ENCODE measurements around the gene TULP1. TPM values are rescaled to one million over a fixed set of nuclear protein-coding genes. Genes with fewer than 3 reads are reported as not detected.

Gene TULP1
- total RNA-seq: not detected

- Histone ChIP-seq H3K4me3 (replicated peaks in 1 of 3) (no peak within 1 kb of the TSS), H3K27ac (no peak within 1 kb of the TSS), H3K4me1 (peaks cover 0 to 14% of the 10 kb centered on the region in 2 donors), H3K9me3 (no peaks in the 10 kb centered on the region), H3K36me3 (no peaks in the 10 kb centered on the region), H3K27me3 (no peaks in the 10 kb centered on the region)
- no peak for DNase-seq
- intact Hi-C loops (cut with DNase I): no loop called here
- TF ChIP-seq POLR2A (IDR thresholded peaks at IDR 0.05) (no peak), CTCF (IDR thresholded peaks at IDR 0.05) (no peak)
- 86 to 88% methylated on average over 9 to 10 of the region's 10 CpGs for WGBS, 2 donors
These were observed at the start of gene TULP1 for GRCh38 chr6:35512740-35513139. Gene TULP1 (minus strand): TSS chr6:35512896. CDS start chr6:35512858, 38 bp downstream.

DNA sequence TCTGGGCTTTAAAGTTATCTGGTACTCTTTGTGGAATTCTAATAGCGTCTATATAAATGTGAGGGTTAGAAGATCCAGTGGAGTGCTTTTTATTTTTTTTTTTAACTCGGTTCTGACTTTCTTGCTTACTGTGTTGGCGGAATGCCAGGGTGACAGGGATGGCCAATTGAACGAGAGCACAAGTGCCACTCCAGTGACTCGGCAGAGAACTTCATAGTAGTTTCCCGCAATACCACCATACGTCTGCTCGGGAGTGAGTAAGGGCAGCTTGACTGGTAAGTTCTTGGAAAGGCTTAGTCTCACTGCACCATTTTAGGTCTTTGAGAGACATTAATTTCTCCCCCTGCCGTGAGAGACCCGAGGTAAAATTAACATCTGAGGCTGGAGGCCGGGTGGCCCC is 49.4 kb upstream of the TULP1 start:
- Histone ChIP-seq H3K27me3 (no peaks in the 10 kb centered on the region), H3K27ac (peak overlapping the region; percentile 84 to 94 (median 92)), H3K9me3 (no peaks in the 10 kb centered on the region), H3K4me3 (replicated peaks in 1 of 3) (no peak overlapping the region), H3K4me1 (peaks cover 26 to 41% of the 10 kb centered on the region in 2 donors), H3K36me3 (no peaks in the 10 kb centered on the region)
- peak in 1 of 6 experiments; percentile 32 for TF ChIP-seq CTCF (IDR thresholded peaks at IDR 0.05)
- TF ChIP-seq POLR2A (IDR thresholded peaks at IDR 0.05): peak in 1 of 2 donors; percentile 78
- WGBS, 2 donors: 19 to 32% methylated on average over 10 to 11 of the region's 11 CpGs
- intact Hi-C loops (cut with DNase I): no loop called here
- peak; percentile 98 for DNase-seq

DNA sequence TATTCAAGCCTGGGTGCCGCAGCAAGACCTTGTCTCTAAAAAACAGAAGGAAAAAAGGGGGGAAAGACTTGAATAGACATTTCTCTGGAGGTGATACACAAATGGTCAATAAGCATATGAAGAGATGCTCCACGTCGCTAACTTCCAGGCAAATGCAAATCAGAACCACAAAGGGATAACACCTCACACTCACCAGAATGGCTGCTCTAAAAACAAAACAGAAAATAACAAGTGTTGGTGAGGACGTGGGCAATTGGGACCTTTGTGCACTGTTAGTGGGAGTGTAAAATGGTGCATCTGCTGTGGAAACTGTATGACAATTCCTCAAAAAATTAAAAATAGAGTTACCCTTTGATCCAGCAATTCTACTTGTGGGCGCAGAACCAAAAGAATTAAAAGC is 48.4 kb upstream of the TULP1 start:
- TF ChIP-seq POLR2A (IDR thresholded peaks at IDR 0.05) (no peak), CTCF (IDR thresholded peaks at IDR 0.05) (no peak)
- 77 to 81% methylated on average over 5 of the region's 5 CpGs for WGBS, 2 donors
- DNase-seq: no peak
- Histone ChIP-seq H3K27ac (peak overlapping the region; percentile 73 to 92 (median 84)), H3K36me3 (no peaks in the 10 kb centered on the region), H3K4me3 (replicated peaks in 1 of 3) (no peak overlapping the region), H3K4me1 (peaks cover 26 to 41% of the 10 kb centered on the region in 2 donors), H3K9me3 (no peaks in the 10 kb centered on the region), H3K27me3 (no peaks in the 10 kb centered on the region)
- intact Hi-C loops (cut with DNase I): no loop called here

GRCh38 chr6:35558571-35558970 is 45.9 kb upstream of the TULP1 start:
- TF ChIP-seq POLR2A (IDR thresholded peaks at IDR 0.05): no peak
- no peak for DNase-seq
- H3K36me3 ChIP-seq: no peaks in the 10 kb centered on the region
- peaks cover 20 to 25% of the 10 kb centered on the region in 2 donors for H3K4me1 ChIP-seq
- WGBS, 2 donors: 86 to 95% methylated on average over 11 to 12 of the region's 12 CpGs
- no peak overlapping the region for H3K4me3 ChIP-seq (replicated peaks in 1 of 3)
- H3K27ac ChIP-seq: no peak overlapping the region
- H3K27me3 ChIP-seq: no peaks in the 10 kb centered on the region
- intact Hi-C loops (cut with DNase I): no loop called here
- no peaks in the 10 kb centered on the region for H3K9me3 ChIP-seq

DNA sequence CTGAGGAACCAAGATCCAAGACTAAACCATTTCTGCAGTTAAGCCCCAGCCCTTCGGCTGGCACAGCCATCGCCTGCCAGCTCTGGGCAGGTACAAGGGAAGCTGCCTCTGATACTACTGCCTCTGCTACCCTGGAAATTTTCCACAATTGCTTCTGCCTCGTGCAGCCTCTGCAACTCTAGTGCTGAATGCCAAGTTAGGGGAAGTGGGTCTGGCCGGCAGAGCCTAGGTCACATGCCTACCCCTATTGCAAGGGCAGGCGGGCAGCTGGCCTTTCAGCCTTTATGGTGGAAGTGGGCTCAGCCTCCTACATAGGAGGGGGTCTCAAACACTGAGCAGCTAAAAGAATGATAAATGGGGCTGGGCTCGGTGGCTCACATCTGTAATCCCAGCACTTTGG is 44.5 kb upstream of the TULP1 start:
- intact Hi-C loops (cut with DNase I): no loop called here
- WGBS, 2 donors: 72 to 77% methylated on average over 6 of the region's 6 CpGs
- no peak for TF ChIP-seq POLR2A (IDR thresholded peaks at IDR 0.05)
- no peak for TF ChIP-seq CTCF (IDR thresholded peaks at IDR 0.05)

DNA sequence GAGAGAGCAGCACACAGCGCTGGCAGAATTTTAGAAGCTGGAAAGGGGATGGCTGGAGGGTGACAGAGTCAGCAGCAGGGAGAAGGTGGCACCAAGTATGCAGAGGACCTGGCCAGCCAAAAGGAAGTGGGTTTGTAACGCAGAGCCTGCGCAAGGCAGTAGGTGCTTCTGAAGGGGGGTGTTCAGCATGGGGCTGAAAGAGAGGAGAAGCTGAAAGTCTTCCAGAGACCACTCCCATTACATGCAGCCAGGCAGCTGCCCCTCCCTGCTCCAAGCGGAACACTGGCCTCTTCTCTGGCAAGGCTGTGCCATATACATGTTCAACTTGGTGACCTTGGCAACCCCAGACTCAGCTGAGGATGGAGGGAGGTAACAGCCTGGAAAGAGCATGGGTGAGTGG is 42.1 kb upstream of the TULP1 start:
- DNase-seq: no peak
- Histone ChIP-seq H3K4me1 (peaks cover 0 to 1% of the 10 kb centered on the region in 2 donors), H3K36me3 (no peaks in the 10 kb centered on the region), H3K27ac (no peak overlapping the region), H3K9me3 (no peaks in the 10 kb centered on the region), H3K4me3 (replicated peaks in 1 of 3) (no peak overlapping the region), H3K27me3 (no peaks in the 10 kb centered on the region)
- intact Hi-C loops (cut with DNase I): no loop called here
- WGBS, 2 donors: 90 to 92% methylated on average over 3 to 4 of the region's 4 CpGs
- TF ChIP-seq CTCF (IDR thresholded peaks at IDR 0.05) (no peak), POLR2A (IDR thresholded peaks at IDR 0.05) (no peak)

More for the DNA sequence above, 44.5 kb upstream of the TULP1 start:
- DNase-seq: no peak
- Histone ChIP-seq H3K27me3 (no peaks in the 10 kb centered on the region), H3K4me3 (replicated peaks in 1 of 3) (no peak overlapping the region), H3K36me3 (no peaks in the 10 kb centered on the region), H3K9me3 (no peaks in the 10 kb centered on the region), H3K27ac (no peak overlapping the region), H3K4me1 (peaks cover 7 to 12% of the 10 kb centered on the region in 2 donors)
